HCT116 (cell line): ENCODE results near the gene BMP7. TPM values are rescaled to one million over a fixed set of nuclear protein-coding genes. Genes with fewer than 3 reads are reported as not detected.

Source experiments
- ATAC-seq: fragments of 200-7000 bp; cut with Tn5 transposase; 2 replicates; pipeline ENCODE4 v1.9.1; 2020; ENCODE audit warnings: mild to moderate bottlenecking, moderate library complexity
- BruUV-seq: library from RNA; stranded (reverse); fragments of 400-500 nt; replicated peaks from 2 replicates; lab custom pipeline; 2021; lab: Mats Ljungman, UMichigan
- CTCF ChIA-PET: fragments of 300-600 bp; sonication (Branson Sonifier 250); formaldehyde crosslinking; loops from one replicate; lab custom pipeline; 2021; ENCODE audit warnings: antibody characterized with exemption; lab: Charles Lee
- POLR2A ChIA-PET: fragments of 300-600, 350-600 bp; sonication (Branson Sonifier 250); formaldehyde crosslinking; loops from one replicate; lab custom pipeline; 2021; ENCODE audit warnings: antibody characterized with exemption; lab: Charles Lee
- RAD21 ChIA-PET, 2 experiments: fragments of 300-600 bp; sonication (Branson Sonifier 250); formaldehyde crosslinking; loops; one replicate each; lab custom pipeline; 2023; ENCODE audit warnings: low total read pairs in 2 of 2; ENCODE audit not compliant: uncharacterized antibody in 2 of 2, unreplicated experiment in 2 of 2, low non-redundant PET in 1 of 2; lab: Charles Lee
- DNase-seq: peaks from one replicate; pipeline ENCODE4 v3.0.0-alpha.2; 2010; ENCODE audit warnings: low read depth, low spot score
- H2AFZ ChIP-seq: fragments of 200-600 bp; shearing (Covaris generic), sonication (generic); 2 replicates; pipeline ENCODE4 v1.6.1; 2017; ENCODE audit warnings: low read depth, mixed run types, mixed read lengths, antibody characterized with exemption, low read length; ENCODE audit not compliant: poor library complexity, severe bottlenecking
- H3K27ac ChIP-seq: 2 replicates; pipeline ENCODE4 v1.5.1; 2012; ENCODE audit warnings: low read depth, low read length
- H3K27me3 ChIP-seq: fragments of 200-600 bp; sonication (generic); 2 replicates; pipeline ENCODE4 v1.6.1; 2016; ENCODE audit warnings: mixed run types, low read length, mixed read lengths; ENCODE audit not compliant: insufficient read depth
- H3K36me3 ChIP-seq, 2 experiments: fragments of 200-500 bp in 1 of 2; fragments of 200-600 bp in 1 of 2; sonication (Bioruptor generic) in 1 of 2; sonication (generic) in 1 of 2; 2 replicates each; pipeline versions ENCODE4 v1.5.1 to v1.6.1; 2014 to 2016; ENCODE audit warnings: low read length in 2 of 2, inconsistent platforms in 1 of 2, mixed read lengths in 1 of 2, mixed run types in 1 of 2; ENCODE audit not compliant: insufficient read depth in 2 of 2, control insufficient read depth in 1 of 2
- H3K4me1 ChIP-seq, 2 experiments: fragments of 200-600 bp in 1 of 2; sonication (generic) in 1 of 2; 2 replicates each; pipeline versions ENCODE4 v1.5.1 to v1.6.1; 2012 to 2017; ENCODE audit warnings: low read length in 2 of 2, inconsistent platforms in 1 of 2, mild to moderate bottlenecking in 1 of 2, mixed read lengths in 1 of 2, mixed run types in 1 of 2, moderate library complexity in 1 of 2; ENCODE audit not compliant: insufficient read depth in 2 of 2, control insufficient read depth in 1 of 2
- H3K4me2 ChIP-seq: fragments of 200-600 bp; sonication (generic); 2 replicates; pipeline ENCODE4 v1.6.1; 2017; ENCODE audit warnings: mixed run types, low read length, mixed read lengths
- H3K4me3 ChIP-seq, 2 experiments: fragments of 200-600 bp in 1 of 2; sonication (generic) in 1 of 2; replicated peaks in 1 of 2; 2 replicates each; pipeline ENCODE4 v1.5.1; 2011 to 2016; ENCODE audit warnings: low read length in 2 of 2, control low read depth in 1 of 2, low read depth in 1 of 2, mild to moderate bottlenecking in 1 of 2, mixed read lengths in 1 of 2, mixed run types in 1 of 2
- H3K79me2 ChIP-seq: fragments of 200-600 bp; sonication (generic); 2 replicates; pipeline ENCODE4 v1.6.1; 2017; ENCODE audit warnings: mild to moderate bottlenecking, mixed run types, low read length, moderate library complexity, mixed read lengths; ENCODE audit not compliant: insufficient read depth
- H3K9ac ChIP-seq: fragments of 200-600 bp; sonication (generic); 2 replicates; pipeline ENCODE4 v1.6.1; 2016; ENCODE audit warnings: low read length, mixed read lengths
- H3K9me2 ChIP-seq: fragments of 200-600 bp; sonication (generic), shearing (Covaris generic); 2 replicates; pipeline ENCODE4 v1.6.1; 2017; ENCODE audit warnings: mixed run types, mild to moderate bottlenecking, moderate library complexity; ENCODE audit not compliant: insufficient read depth
- H3K9me3 ChIP-seq, 2 experiments: fragments of 200-500 bp in 1 of 2; fragments of 200-600 bp in 1 of 2; sonication (Bioruptor generic) in 1 of 2; sonication (generic) in 1 of 2; 2 replicates each; pipeline ENCODE4 v1.6.1; 2014 to 2017; ENCODE audit warnings: low read length in 2 of 2, mixed read lengths in 2 of 2, inconsistent platforms in 1 of 2, low read depth in 1 of 2, mild to moderate bottlenecking in 1 of 2, mixed run types in 1 of 2, moderate library complexity in 1 of 2; ENCODE audit not compliant: control insufficient read depth in 1 of 2, insufficient read depth in 1 of 2
- H4K20me1 ChIP-seq: fragments of 200-600 bp; sonication (generic), shearing (Covaris generic); 2 replicates; pipeline ENCODE4 v1.6.1; 2017; ENCODE audit warnings: mixed run types, mild to moderate bottlenecking, moderate library complexity; ENCODE audit not compliant: insufficient read depth
- ELF1 ChIP-seq: IDR thresholded peaks from 2 replicates; pipeline ENCODE4 v1.6.1; 2012; ENCODE audit warnings: low read depth, borderline replicate concordance
- EZH2 ChIP-seq: fragments of 200-600 bp; sonication (generic); IDR thresholded peaks from 2 replicates; pipeline ENCODE4 v1.6.1; 2017; ENCODE audit warnings: antibody characterized with exemption, mixed run types
- FOSL1 ChIP-seq: IDR thresholded peaks from 2 replicates; pipeline ENCODE4 v1.6.1; 2012; ENCODE audit warnings: low read depth
- JUND ChIP-seq: IDR thresholded peaks from 2 replicates; pipeline ENCODE4 v1.6.1; 2012
- MAX ChIP-seq: IDR thresholded peaks from 2 replicates; pipeline ENCODE4 v1.6.1; 2012
- POLR2AphosphoS5 ChIP-seq: IDR thresholded peaks from 2 replicates; pipeline ENCODE4 v1.6.1; 2011; ENCODE audit warnings: mild to moderate bottlenecking, low read depth, low read length, moderate library complexity
- RAD21 ChIP-seq: IDR thresholded peaks from 2 replicates; pipeline ENCODE4 v1.6.1; 2012; ENCODE audit warnings: low read depth, mild to moderate bottlenecking
- REST ChIP-seq: IDR thresholded peaks from 2 replicates; pipeline ENCODE4 v1.6.1; 2012; ENCODE audit warnings: low read depth
- SIN3A ChIP-seq: IDR thresholded peaks from 2 replicates; pipeline ENCODE4 v1.6.1; 2012; ENCODE audit warnings: low read depth
- SP1 ChIP-seq: IDR thresholded peaks from 2 replicates; pipeline ENCODE4 v1.6.1; 2012; ENCODE audit warnings: low read depth
- SRF ChIP-seq: IDR thresholded peaks from 2 replicates; pipeline ENCODE4 v1.6.1; 2012; ENCODE audit warnings: low read depth
- TCF7L2 ChIP-seq: IDR thresholded peaks from 2 replicates; pipeline ENCODE4 v1.7.0; 2011; ENCODE audit warnings: borderline replicate concordance, inconsistent platforms; ENCODE audit not compliant: insufficient read depth, insufficient read length; ENCODE audit errors: extremely low read depth
- YY1 ChIP-seq: IDR thresholded peaks from 2 replicates; pipeline ENCODE4 v1.6.1; 2011; ENCODE audit warnings: low read length, low read depth, moderate library complexity, mild to moderate bottlenecking; ENCODE audit not compliant: insufficient replicate concordance; ENCODE audit errors: extremely low read depth
- ZBTB33 ChIP-seq: IDR thresholded peaks from 2 replicates; pipeline ENCODE4 v1.6.1; 2011; ENCODE audit warnings: mild to moderate bottlenecking, low read length, moderate library complexity; ENCODE audit not compliant: insufficient replicate concordance; ENCODE audit errors: extremely low read depth
- intact Hi-C: fragments of 100-400 bp; cut with micrococcal nuclease; formaldehyde crosslinking; loops from 2 replicates; pipeline ENCODE4 v1.10.0; 2022
- total RNA-seq: library from RNA; stranded (reverse); gene quantifications from one replicate; pipeline ENCODE4 v1.2.1, GENCODE V29; 2021; ENCODE audit not compliant: unreplicated experiment

Gene BMP7
- total RNA-seq, 1 experiment from 2014 or later: 7.0 TPM

- Histone ChIP-seq H3K79me2 (no peaks in the 10 kb centered on the region), H3K9me3 (no peaks in the 10 kb centered on the region), H3K4me2 (no peak overlapping the region), H3K27ac (no peak overlapping the region), H3K36me3 (no peaks in the 10 kb centered on the region), H3K4me3 (no peak overlapping the region), H3K27me3 (no peaks in the 10 kb centered on the region), H2AFZ (no peak overlapping the region), H3K9me2 (no peaks in the 10 kb centered on the region), H3K9ac (no peak overlapping the region), H3K4me1 (no peaks in the 10 kb centered on the region), H4K20me1 (no peaks in the 10 kb centered on the region)
- RAD21 ChIA-PET: no interaction called here
- ATAC-seq (no peak), DNase-seq (no peak)
- CTCF ChIA-PET: no interaction called here
- POLR2A ChIA-PET: no interaction called here
- no peak for TF ChIP-seq ZBTB33
- TF ChIP-seq SP1: no peak
- no peak for TF ChIP-seq TCF7L2
- no peak for TF ChIP-seq RAD21
- no peak for TF ChIP-seq EZH2
- TF ChIP-seq POLR2AphosphoS5: no peak
- no peak for TF ChIP-seq FOSL1
- TF ChIP-seq MAX: no peak
- TF ChIP-seq REST: no peak
- no peak for TF ChIP-seq YY1
- no peak for TF ChIP-seq JUND
- TF ChIP-seq ELF1: no peak
- TF ChIP-seq SRF: no peak
- TF ChIP-seq SIN3A: no peak
- intact Hi-C loops: no loop called here
- BruUV-seq: no TSS peak
These were observed 84.8 kb downstream of the BMP7 start for GRCh38 chr20:57181639-57182038.
